LoVo (cell line): ENCODE measurements around the gene EPC1.
"Not testable (repeated sequence)": the region's sequence is repeated elsewhere in the genome, so short reads cannot be mapped to it uniquely, and the experiment has no call there.

Experiments used
- DNase-seq: peaks from one replicate; pipeline ENCODE4 v3.0.0-alpha.2; 2016; ENCODE audit warnings: low spot score

Gene EPC1

GRCh38 chr10:32234471-32234870 is 112.5 kb downstream of the EPC1 start:
- DNase-seq: no peak

GRCh38 chr10:32233375-32233774 is 113.6 kb downstream of the EPC1 start:
- DNase-seq: not testable (repeated sequence)

DNA sequence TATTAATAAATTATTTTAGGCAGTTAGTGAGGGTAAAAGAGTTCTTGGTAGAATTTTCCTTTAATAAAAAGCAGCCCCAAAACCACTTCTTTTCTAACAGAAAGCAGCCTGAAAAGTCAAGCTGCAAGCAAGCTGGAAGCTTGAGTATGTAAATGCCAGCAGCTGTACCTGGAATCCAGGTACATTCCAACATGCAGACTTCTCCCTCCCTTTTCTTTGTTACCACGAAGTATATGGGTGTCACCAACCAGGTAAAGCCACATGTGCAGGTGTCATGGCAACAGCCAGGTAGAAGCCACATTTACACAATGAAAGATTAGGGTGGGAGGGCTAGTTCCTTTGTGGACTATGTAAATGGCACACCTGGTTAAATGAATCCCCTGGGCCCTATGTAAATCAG is 114.6 kb downstream of the EPC1 start:
- no peak for DNase-seq

- not testable (repeated sequence) for DNase-seq
Observed at GRCh38 chr10:32229788-32230187, 117.2 kb downstream of the EPC1 start.

- DNase-seq: no peak
Observed at GRCh38 chr10:32229170-32229569, 117.8 kb downstream of the EPC1 start.

GRCh38 chr10:32227802-32228201 is 119.2 kb downstream of the EPC1 start:
- DNase-seq: no peak

GRCh38 chr10:32226624-32227023 is 120.3 kb downstream of the EPC1 start:
- no peak for DNase-seq

- DNase-seq: no peak
Observed at GRCh38 chr10:32225976-32226375, 121.0 kb downstream of the EPC1 start.

DNA sequence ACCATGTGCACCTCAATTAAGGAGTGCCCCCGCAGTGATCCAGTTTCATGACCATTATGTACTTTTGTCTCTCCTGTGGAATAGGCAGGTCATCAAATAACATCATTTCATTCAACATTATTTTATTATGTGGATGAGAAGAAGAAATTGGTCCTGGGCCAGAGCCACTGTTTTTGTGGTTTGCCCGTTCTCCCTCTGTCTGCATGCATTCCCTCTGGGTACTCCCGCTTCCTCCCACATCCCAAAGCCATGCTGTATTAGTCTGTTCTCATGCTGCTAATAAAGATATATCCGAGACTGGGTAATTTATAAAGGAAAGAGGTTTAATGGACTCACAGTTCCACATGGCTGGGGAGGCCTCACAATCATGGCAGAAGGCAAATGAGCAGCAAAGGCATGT is 124.6 kb downstream of the EPC1 start:
- not testable (repeated sequence) for DNase-seq

DNA sequence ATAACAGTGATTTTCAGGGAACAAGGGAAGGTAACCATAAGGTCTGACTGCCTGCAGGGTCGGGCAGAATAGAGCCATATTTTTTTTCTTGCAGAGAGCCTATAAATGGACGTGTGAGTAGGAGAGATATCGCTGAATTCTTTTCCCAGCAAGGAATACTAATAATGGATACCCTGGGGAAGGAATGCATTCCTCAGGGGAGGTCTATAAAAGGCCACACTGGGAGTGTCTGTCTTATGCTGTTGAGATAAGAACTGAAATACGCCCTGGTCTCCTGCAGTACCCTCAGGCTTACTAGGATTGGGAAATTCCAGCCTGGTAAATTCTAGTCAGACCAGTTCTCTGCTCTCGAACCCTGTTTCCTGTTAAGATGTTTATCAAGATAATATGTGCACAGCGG is 127.8 kb downstream of the EPC1 start:
- DNase-seq: not testable (repeated sequence)

DNA sequence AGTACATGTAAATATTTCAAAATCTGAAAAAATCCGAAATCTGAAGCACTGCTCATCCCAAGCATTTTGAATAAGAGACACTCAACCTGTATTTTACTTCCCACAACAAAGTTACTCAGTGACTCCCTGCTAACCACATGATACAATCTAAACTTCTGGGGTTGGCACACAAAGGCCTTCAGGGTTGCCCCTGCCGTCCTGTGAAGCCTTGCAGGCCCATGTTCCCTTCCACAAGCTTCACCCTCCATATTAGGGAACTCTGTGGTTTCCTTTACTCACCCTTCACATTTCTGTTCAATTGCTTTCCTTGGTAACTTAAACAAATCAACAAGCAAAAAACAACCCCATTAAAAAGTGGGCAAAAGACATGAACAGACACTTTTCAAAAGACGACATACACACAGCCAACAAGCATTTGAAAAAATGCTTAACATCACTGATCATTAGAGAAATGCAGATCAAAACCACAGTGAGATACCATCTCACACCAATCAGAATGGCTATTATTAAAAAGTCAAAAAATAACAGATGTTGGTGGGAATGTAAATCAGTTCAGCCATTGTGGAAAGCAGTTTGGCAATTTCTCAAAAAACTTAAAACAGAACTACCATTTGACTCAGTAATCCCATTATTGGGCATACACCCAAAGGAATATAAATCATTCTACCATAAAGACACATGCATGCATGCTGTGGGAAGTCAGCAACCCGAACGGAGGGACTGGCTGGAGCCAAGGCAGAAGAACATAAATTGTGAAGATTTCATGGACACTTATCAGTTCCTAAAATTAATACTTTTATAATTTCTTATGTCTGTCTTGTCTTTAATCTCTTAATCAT is 128.5 kb downstream of the EPC1 start:
- not testable (repeated sequence) for DNase-seq
